Stimulated activated CD4-positive, alpha-beta T cell treated with anti-CD3 and anti-CD28 coated beads, Interleukin-4, amount 100 ng/mL, for 24 hours (primary cell): ENCODE results near the gene ENTPD6.

Experiments
- DNase-seq: peaks from one replicate; pipeline ENCODE4 v3.0.0-alpha.2; 2020

The ENTPD6 gene

GRCh38 chr20:25191051-25191450 is 4.5 kb upstream of the ENTPD6 start:
- no peak for DNase-seq

- DNase-seq, result no peak
These were observed 3.8 kb upstream of the ENTPD6 start for GRCh38 chr20:25191689-25192088.

GRCh38 chr20:25193843-25194242 is 1.7 kb upstream of the ENTPD6 start:
- DNase-seq, result no peak

- no peak for DNase-seq
These were observed 1.1 kb upstream of the ENTPD6 start for GRCh38 chr20:25194333-25194972.

- peak; percentile 29 for DNase-seq
These were observed 662 bp downstream of the ENTPD6 start for GRCh38 chr20:25195962-25196785.

GRCh38 chr20:25196786-25197120 is 1.2 kb downstream of the ENTPD6 start:
- DNase-seq, result no peak

- peak; percentile 8 for DNase-seq
These were observed 1.8 kb downstream of the ENTPD6 start for GRCh38 chr20:25197183-25197869.

- DNase-seq, result no peak
These were observed 2.3 kb downstream of the ENTPD6 start for GRCh38 chr20:25197870-25198190.

- DNase-seq, result no peak
These were observed 3.3 kb downstream of the ENTPD6 start for GRCh38 chr20:25198663-25199383.

GRCh38 chr20:25199473-25200260 is 4.2 kb downstream of the ENTPD6 start:
- no peak for DNase-seq

- no peak for DNase-seq
These were observed 7.6 kb downstream of the ENTPD6 start for GRCh38 chr20:25203089-25203488.

- no peak for DNase-seq
These were observed 8.4 kb downstream of the ENTPD6 start for GRCh38 chr20:25203871-25204320.

- no peak for DNase-seq
These were observed 9.2 kb downstream of the ENTPD6 start for GRCh38 chr20:25204550-25205276.

- DNase-seq, result no peak
These were observed 10.0 kb downstream of the ENTPD6 start for GRCh38 chr20:25205277-25206062.

- DNase-seq, result no peak
These were observed 10.5 kb downstream of the ENTPD6 start for GRCh38 chr20:25206063-25206403.

- no peak for DNase-seq
These were observed 11.0 kb downstream of the ENTPD6 start for GRCh38 chr20:25206548-25206947.

GRCh38 chr20:25207149-25207959 is 11.8 kb downstream of the ENTPD6 start:
- no peak for DNase-seq

- no peak for DNase-seq
These were observed 12.5 kb downstream of the ENTPD6 start for GRCh38 chr20:25207960-25208534.

GRCh38 chr20:25209400-25209799 is 13.9 kb downstream of the ENTPD6 start:
- no peak for DNase-seq

- no peak for DNase-seq
These were observed 14.4 kb downstream of the ENTPD6 start for GRCh38 chr20:25209911-25210310.
